GM23248 (cell line): ENCODE results near the gene LOXL3.

ENCODE experiments used
- EZH2 ChIP-seq: fragments of 200-600 bp; sonication (generic); IDR thresholded peaks from 2 replicates; pipeline ENCODE4 v1.6.1; 2018; ENCODE audit warnings: antibody characterized with exemption, mild to moderate bottlenecking; ENCODE audit not compliant: insufficient read depth, poor library complexity, severe bottlenecking
- EZH2phosphoT487 ChIP-seq: fragments of 200-600 bp; sonication (generic); IDR thresholded peaks from 2 replicates; pipeline ENCODE4 v1.6.1; 2018; ENCODE audit warnings: antibody characterized with exemption, moderate library complexity, mild to moderate bottlenecking, low read depth; ENCODE audit not compliant: insufficient read depth

GRCh38 chr2:74540291-74540690, 13.5 kb downstream of the LOXL3 start:
- TF ChIP-seq EZH2 (no peak), EZH2phosphoT487 (no peak)
